Measurements from ENCODE around the gene MEF2C. TPM values are rescaled to one million over a fixed set of nuclear protein-coding genes. Genes with fewer than 3 reads are reported as not detected.
A peak's percentile ranks its signal among the peaks of the same experiment; 100 is the strongest.

MEF2C gene
- total RNA-seq, 1 donor from 2014 or later: 42.0 TPM

DNA sequence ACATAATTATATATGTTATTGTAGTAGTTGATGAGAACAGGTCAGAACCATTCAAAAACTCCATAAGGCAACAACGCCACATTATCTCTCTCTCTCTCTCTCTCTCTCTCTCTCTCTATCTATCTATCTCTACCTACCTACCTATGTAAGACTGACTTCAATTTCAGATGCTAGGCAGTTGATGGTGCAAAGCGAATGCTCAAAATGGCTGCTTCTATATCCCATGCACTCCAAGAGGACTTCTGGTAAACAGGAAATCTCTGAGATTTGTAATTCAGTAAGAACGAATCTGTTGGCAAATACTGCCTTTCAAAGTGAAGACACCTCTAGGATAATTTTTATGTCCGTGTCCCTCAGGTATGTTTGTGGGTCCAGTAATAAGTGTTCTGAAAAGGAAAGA, 43.7 kb downstream of the MEF2C start:
- intact Hi-C loops (cut with DNase I): no loop called here
- no peak for DNase-seq

DNA sequence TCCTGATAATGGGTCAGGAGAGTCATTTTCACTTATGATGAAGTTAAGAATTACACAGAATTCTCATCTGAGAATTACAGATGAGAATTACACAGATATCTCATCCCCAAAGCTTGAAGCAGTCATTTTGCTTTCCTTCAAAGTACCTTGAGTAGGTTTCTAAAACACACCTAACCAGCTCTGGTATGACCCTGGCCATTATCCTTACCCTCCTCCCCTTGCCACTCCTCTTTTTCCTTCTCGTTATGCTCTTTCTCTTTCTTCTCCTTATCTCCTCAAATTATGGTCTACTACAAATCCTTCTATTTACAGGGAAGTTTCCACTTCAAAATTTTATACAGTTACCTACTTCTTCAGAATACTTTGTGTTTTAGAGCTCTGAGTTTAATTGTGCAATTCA, 44.5 kb downstream of the MEF2C start:
- Histone ChIP-seq H3K27ac (no peak overlapping the region), H3K9me3 (no peaks in the 10 kb centered on the region), H3K4me1 (peaks cover 25% of the 10 kb centered on the region), H3K27me3 (ENCODE audit: low read depth) (no peaks in the 10 kb centered on the region), H3K36me3 (no peaks in the 10 kb centered on the region), H3K4me3 (no peak overlapping the region)
- TF ChIP-seq, protein P1, sequence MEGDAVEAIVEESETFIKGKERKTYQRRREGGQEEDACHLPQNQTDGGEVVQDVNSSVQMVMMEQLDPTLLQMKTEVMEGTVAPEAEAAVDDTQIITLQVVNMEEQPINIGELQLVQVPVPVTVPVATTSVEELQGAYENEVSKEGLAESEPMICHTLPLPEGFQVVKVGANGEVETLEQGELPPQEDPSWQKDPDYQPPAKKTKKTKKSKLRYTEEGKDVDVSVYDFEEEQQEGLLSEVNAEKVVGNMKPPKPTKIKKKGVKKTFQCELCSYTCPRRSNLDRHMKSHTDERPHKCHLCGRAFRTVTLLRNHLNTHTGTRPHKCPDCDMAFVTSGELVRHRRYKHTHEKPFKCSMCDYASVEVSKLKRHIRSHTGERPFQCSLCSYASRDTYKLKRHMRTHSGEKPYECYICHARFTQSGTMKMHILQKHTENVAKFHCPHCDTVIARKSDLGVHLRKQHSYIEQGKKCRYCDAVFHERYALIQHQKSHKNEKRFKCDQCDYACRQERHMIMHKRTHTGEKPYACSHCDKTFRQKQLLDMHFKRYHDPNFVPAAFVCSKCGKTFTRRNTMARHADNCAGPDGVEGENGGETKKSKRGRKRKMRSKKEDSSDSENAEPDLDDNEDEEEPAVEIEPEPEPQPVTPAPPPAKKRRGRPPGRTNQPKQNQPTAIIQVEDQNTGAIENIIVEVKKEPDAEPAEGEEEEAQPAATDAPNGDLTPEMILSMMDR (IDR thresholded peaks at IDR 0.05): no peak
- ATAC-seq (no peak), DNase-seq (no peak)
- intact Hi-C loops (cut with DNase I): no loop called here

More for the DNA sequence above, 43.7 kb downstream of the MEF2C start:
- Histone ChIP-seq H3K4me1 (peaks cover 19% of the 10 kb centered on the region), H3K9me3 (no peaks in the 10 kb centered on the region), H3K4me3 (no peak overlapping the region), H3K27ac (no peak overlapping the region), H3K27me3 (ENCODE audit: low read depth) (no peaks in the 10 kb centered on the region), H3K36me3 (no peaks in the 10 kb centered on the region)
- no peak for ATAC-seq
- TF ChIP-seq, protein P1 (IDR thresholded peaks at IDR 0.05): no peak

DNA sequence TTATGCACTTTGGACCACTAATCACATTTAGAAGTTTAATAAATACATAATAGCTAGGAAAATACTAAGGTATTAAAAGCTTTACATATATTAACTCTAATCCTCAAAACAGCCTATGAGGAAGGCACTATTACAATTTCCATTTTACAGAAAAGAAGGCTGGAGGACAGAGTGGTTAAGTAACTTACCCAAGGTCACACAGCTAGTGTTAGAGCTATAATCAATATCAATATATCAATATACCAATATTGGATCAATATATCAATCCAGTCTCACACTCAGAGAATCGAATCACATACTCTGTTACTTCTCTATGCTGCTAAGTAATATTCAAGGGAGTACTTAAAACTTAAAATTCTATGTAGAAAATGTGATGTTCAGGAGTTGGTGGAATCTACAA, 45.2 kb downstream of the MEF2C start:
- H3K27ac ChIP-seq: no peak overlapping the region
- intact Hi-C loops (cut with DNase I): no loop called here

DNA sequence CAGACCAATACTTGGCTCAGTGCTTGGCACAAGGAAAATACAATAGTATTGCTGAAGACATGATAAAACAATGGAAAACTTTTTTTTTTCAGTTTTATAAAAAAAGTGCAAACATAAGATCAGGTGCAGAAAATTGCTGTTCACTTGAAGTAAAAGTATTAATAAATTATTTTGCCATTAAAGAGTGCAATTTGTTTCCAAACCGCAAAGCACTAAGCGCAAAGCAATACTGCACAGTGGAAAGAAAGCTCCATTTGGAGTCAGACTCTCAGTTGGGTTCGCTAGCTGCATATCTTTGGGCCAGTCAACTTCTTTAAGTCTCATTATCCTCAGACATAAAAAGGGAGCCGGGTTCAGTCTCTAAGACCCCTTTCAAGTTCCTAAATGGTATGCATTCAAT, 45.8 kb downstream of the MEF2C start:
- Histone ChIP-seq H3K27ac (no peak overlapping the region), H3K4me1 (peaks cover 37% of the 10 kb centered on the region), H3K36me3 (no peaks in the 10 kb centered on the region), H3K9me3 (no peaks in the 10 kb centered on the region), H3K27me3 (ENCODE audit: low read depth) (no peaks in the 10 kb centered on the region), H3K4me3 (no peak overlapping the region)
- ATAC-seq (no peak), DNase-seq (no peak)
- intact Hi-C loops (cut with DNase I): no loop called here
- TF ChIP-seq, protein P1 (IDR thresholded peaks at IDR 0.05): no peak

More for the DNA sequence above, 45.2 kb downstream of the MEF2C start:
- H3K36me3 ChIP-seq: no peaks in the 10 kb centered on the region
- ATAC-seq (no peak), DNase-seq (no peak)
- H3K9me3 ChIP-seq: no peaks in the 10 kb centered on the region
- TF ChIP-seq, protein P1 (IDR thresholded peaks at IDR 0.05): no peak
- no peak overlapping the region for H3K4me3 ChIP-seq
- H3K4me1 ChIP-seq: peaks cover 32% of the 10 kb centered on the region
- no peaks in the 10 kb centered on the region for H3K27me3 ChIP-seq (ENCODE audit: low read depth)

DNA sequence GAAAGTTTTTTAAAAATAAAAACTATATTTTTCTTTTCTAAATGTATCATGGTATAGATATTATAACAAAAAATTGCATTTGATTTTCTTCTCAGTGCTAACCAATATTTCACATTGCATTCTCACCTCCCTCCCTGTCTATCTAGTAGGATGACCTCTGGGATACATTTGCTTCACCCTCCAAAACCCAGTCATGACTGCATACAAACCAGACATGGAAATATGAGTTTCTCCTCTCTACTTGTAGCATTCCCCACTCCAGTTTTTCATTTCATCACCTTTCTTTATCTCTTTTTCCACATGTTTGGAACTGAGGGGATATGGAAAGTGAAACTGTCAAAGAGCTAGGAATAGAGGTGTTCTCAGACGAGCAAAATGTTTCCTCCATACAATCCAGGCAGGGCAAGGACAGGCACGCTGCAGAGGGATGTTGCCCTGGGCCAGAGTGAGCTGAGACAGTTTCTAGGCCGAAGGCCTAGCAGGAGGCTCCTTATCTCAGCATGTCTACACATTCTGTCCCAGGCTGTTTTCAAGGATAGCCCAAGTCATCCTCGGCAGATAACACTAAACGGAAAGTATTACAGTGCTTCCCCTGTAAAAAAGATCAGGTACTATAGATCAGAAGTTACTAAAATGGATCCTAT, 46.7 kb downstream of the MEF2C start:
- H3K9me3 ChIP-seq: no peaks in the 10 kb centered on the region
- intact Hi-C loops (cut with DNase I): no loop called here
- TF ChIP-seq, protein P1 (IDR thresholded peaks at IDR 0.05): no peak
- H3K4me3 ChIP-seq: peak overlapping the region; percentile 30
- H3K4me1 ChIP-seq: peaks cover 37% of the 10 kb centered on the region
- no peaks in the 10 kb centered on the region for H3K27me3 ChIP-seq (ENCODE audit: low read depth)
- peak overlapping the region; percentile 78 for H3K27ac ChIP-seq
- peak; percentile 53 to 54 for ATAC-seq
- no peaks in the 10 kb centered on the region for H3K36me3 ChIP-seq
- DNase-seq: no peak

All from lower lobe of right lung (tissue), 2 donors.